GM12891 (cell line): ENCODE data around the gene MRPL53.
"Not testable (repeated sequence)": the region's sequence is repeated elsewhere in the genome, so short reads cannot be mapped to it uniquely, and the experiment has no call there.

Experiments
- DNase-seq: peaks from one replicate; pipeline ENCODE4 v3.0.0; 2011; ENCODE audit warnings: low spot score; ENCODE audit not compliant: insufficient read length
- FAIRE-seq: peaks from 2 replicates; lab custom pipeline; 2011; peaks lifted over from hg19 to GRCh38; lab: Jason Lieb, UNC
- PAX5 ChIP-seq: IDR thresholded peaks from 2 replicates; pipeline ENCODE4 v1.6.1; 2011; ENCODE audit warnings: low read length, moderate library complexity, mild to moderate bottlenecking; ENCODE audit not compliant: insufficient read depth, severe bottlenecking
- POLR2A ChIP-seq: IDR thresholded peaks from 2 replicates; pipeline ENCODE4 v1.6.1; 2011; ENCODE audit warnings: low read depth, low read length, control low read depth
- POLR2AphosphoS5 ChIP-seq: IDR thresholded peaks from 2 replicates; pipeline ENCODE4 v1.6.1; 2011; ENCODE audit warnings: low read depth, low read length, control low read depth
- POU2F2 ChIP-seq: IDR thresholded peaks from 2 replicates; pipeline ENCODE4 v1.6.1; 2011; ENCODE audit warnings: low read depth, mild to moderate bottlenecking, control low read depth, low read length, moderate library complexity
- SPI1 ChIP-seq: IDR thresholded peaks from 2 replicates; pipeline ENCODE4 v1.6.1; 2011; ENCODE audit warnings: low read depth, low read length, control low read depth
- TAF1 ChIP-seq: IDR thresholded peaks from 2 replicates; pipeline ENCODE4 v1.6.1; 2011; ENCODE audit warnings: low read depth, low read length, control low read depth

Gene MRPL53

DNA sequence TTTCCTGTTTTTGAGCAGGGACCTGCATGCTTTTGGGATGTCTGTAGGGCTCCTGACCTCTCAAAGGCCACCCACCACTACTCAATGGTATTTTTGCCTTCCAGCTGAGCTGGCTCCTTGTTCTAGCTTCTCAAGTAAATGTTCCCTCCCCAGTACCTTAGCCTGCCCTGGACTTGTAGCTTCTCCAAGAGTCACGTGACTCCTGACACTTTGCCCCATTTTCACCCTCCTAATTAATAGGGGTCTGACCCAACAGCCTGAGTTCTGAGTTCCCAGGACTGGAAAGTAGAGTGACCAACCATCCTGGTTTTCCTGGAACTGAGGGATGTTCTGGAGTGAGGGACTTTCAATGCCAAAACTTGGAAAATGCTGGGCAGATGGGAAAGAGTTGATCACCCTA, 23.0 kb upstream of the MRPL53 start:
- DNase-seq (no peak), FAIRE-seq (no peak)
- no peak for TF ChIP-seq TAF1
- no peak for TF ChIP-seq PAX5
- no peak for TF ChIP-seq SPI1
- no peak for TF ChIP-seq POLR2A

DNA sequence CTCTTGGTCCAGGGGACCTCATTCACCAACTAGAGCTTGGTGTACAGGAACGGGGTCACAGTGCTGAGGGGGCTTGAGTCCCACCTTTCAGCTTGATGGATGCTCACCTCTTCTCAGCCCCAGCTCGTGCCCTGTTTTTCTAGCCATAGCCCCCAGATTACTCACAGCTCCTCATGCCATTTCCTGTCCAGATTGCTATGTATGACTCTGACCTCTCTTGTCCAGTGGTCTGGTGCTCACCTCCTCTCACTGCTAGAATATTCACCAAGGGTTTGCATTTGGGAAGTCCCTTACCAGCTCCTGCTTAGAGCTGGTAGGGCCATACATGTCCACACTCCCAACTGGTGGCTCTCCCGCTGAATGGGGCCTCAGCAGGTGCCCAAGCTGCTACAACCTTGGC, 21.1 kb upstream of the MRPL53 start:
- TF ChIP-seq PAX5: no peak
- no peak for TF ChIP-seq POLR2AphosphoS5
- no peak for TF ChIP-seq TAF1
- TF ChIP-seq POLR2A: no peak
- no peak for TF ChIP-seq POU2F2
- no peak for TF ChIP-seq SPI1
- DNase-seq: no peak
- no peak for FAIRE-seq

DNA sequence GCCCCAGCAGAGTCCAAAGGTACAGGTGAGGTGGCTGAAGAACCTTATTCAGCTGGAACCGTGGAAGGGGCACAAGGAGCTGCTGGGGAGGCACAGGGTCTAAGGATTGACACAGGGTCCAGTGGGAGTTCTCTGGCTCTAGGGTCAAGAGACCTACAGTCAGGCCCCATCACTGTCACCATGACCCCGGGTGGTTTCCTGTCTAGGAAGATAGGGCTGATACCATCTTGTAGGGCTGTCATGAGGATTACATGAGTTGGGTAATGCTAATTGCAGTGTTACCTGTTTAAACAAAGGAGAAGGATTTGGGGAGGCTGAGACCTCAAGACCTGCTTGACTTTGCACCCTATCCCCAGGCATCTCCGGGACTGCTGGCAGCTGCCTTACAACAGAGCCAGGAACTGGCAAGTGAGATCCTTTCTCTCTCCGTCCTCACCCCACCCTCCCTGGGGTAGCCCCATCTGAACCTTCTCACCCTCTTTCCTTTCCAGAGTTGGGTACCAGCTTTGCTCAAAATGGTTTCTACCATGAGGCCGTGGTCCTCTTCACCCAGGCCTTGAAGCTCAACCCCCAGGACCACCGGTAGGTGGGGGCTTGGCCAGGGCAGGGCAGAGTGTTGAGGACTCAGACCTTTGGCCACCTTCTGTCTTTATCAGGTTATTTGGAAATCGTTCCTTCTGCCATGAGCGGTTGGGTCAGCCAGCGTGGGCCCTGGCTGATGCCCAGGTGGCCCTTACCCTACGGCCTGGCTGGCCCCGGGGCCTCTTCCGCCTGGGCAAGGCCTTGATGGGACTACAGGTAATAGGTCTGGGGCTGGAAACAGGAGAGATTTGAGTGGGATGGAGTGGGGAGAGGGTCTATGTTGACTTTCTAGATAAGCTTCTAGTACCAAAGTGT, 19.4 kb upstream of the MRPL53 start:
- FAIRE-seq (no peak), DNase-seq (no peak)
- TF ChIP-seq POU2F2: no peak
- TF ChIP-seq TAF1: no peak
- no peak for TF ChIP-seq SPI1
- no peak for TF ChIP-seq POLR2A
- TF ChIP-seq POLR2AphosphoS5: no peak
- no peak for TF ChIP-seq PAX5

DNA sequence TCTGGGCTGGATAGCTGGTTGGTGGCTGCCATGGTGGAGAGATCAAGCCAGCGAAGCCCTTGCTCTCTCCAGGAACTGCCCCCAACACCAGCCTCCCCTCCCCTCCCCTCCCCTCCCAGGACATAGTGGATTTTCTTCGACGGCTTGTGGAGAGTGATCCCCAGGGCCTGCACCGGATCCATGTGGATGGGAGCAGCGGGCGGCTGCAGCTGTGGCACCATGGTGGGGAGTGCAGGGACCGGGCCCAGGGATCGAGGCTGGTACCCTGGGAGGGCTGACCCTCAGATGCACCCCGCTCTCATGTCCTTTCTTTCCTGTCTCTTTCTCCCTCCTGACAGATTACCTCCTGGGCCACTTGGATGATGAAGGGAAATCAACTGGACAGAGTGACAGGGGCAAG, 17.4 kb upstream of the MRPL53 start:
- FAIRE-seq: no peak
- no peak for DNase-seq
- TF ChIP-seq POU2F2 (no peak), POLR2A (no peak), POLR2AphosphoS5 (no peak), SPI1 (no peak), PAX5 (no peak), TAF1 (no peak)

DNA sequence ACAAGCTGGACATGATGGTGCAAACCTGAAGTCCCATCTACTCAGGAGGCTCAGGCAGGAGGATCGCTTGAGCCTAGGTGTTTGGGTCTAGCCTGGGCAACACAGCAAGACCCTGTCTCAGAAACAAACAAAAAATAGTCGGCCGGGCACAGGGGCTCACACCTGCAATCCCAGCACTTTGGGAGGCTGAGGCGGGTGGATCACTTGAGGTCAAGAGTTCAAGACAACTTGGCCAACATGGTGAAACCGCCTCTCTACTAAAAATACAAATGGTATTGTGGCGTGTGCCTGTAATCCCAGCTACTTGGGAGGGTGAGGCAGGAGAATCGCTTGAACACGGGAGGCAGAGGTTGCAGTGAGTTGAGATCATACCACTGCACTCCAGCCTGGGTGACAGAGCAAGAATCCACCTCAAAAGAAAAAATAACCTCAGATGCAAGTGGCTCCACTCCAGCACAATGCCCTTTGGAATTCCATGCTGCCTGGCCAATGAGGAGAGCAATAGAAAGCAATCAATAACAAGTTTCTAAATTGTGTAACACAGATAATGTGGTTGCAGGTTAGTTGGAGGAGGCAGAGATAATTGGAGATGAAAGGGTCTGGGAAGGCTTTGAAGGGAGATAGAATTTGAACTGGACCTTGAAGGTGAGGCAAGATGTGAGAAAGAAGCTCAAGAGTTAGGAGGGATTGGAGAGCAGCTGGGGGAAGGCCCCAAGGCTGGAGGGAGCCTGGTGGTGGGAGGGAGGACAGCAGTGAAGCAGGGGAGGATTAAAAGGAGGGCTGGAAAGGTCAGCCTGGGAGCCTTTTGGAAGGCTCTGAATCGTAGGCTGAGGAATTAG, 16.4 kb upstream of the MRPL53 start:
- FAIRE-seq (no peak), DNase-seq (no peak)
- TF ChIP-seq TAF1 (no peak), POLR2A (no peak), POLR2AphosphoS5 (no peak), POU2F2 (no peak), SPI1 (no peak), PAX5 (no peak)

DNA sequence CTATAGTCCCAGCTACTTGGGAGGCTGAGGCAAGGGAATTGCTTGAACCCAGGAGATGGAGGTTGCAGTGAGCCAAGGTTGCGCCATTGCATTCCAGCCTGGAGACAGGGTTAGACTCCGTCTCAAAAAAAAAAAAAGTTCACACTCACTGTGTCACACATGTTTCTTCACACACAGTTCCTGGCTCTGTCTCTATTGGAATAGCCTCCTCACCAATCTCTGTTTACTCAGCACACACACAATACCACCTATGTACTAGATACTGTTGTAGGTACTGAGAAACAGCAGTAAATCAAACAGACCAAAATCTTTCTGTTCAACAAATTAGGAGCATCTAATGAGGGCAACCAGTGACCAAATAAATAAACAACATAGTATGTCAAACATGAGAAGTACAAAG, 13.7 kb upstream of the MRPL53 start:
- DNase-seq (no peak), FAIRE-seq (no peak)
- no peak for TF ChIP-seq POU2F2
- no peak for TF ChIP-seq TAF1
- TF ChIP-seq POLR2AphosphoS5: no peak
- no peak for TF ChIP-seq POLR2A
- TF ChIP-seq SPI1: no peak
- TF ChIP-seq PAX5: no peak

DNA sequence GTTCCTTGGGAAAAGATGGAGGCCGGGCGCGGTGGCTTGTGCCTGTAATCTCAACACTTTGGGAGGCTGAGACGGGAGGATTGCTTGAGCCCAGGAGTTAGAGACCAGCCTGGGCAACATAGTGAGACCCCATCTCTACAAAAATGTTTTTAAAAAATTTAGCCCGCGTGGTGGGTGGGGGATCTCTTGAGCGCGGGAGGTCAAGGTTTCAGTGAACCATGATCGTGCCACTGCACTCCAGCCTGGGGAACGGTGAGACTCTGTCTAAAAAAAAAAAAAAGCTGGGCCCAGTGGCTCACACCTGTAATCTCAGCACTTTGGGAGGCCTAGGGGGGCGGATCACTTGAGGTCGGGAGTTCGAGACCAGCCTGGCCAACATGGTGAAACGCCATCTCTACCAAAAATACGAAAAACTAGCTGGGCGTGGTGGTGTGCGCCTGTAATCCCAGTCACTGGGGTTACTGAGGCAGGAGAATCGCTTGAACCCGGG, 11.2 kb upstream of the MRPL53 start:
- not testable (repeated sequence) for FAIRE-seq, DNase-seq

DNA sequence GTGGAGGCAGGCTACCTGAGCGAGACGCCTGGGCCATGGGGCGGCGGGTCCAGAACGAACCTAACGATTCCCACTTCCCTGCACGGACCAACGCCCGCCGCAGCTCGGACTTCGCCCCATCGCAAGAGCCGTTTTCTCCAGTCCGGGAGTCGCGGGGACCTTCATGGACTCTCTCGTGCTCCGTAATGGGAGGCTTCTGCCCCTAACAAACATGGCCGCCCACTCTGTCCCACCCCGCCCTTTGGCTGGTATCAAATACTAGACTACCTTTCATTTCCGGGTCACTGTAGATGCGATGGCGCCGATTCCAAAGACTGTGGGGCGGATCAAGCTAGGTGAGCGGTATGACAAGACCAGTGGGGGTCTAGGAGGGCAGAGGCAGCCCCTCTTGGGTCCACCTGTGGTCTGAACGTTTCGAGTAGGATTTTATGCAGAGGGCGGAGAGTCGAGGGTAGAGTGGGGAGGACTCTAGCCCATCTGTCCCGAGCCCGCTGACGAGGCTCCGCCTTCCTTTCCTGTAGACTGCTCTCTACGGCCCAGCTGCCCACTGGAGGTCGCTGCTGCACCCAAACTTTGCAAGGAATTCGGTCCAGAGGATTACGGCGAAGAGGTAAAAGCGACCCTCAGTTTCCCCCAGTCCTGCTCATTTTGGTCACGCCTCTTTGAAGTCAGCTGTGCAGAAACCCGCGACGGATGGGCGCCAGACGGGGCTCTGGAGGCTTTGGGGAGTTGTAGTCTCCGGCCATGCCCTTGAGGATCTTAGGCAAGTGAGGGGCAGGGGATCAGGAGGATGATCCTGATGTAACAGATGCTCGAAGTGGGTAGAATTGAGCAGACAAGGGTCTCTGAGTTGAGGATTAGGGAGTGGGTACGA, 10.6 kb upstream of the MRPL53 start, which contains the start of the genes CCDC142 and TTC31:
TSS of gene CCDC142 (minus strand) at position 198 of the 874 bp plus-strand sequence. CDS start at position 37, 161 bp downstream.
TSS of gene TTC31 (plus strand) at position 281 of the 874 bp plus-strand sequence. CDS start at position 296, 15 bp downstream.
- DNase-seq: peak; percentile 88
- TF ChIP-seq POU2F2 (peak; percentile 66; the same call in 1 of the 2 replicates), POLR2AphosphoS5 (peak; percentile 64), TAF1 (peak; percentile 93), POLR2A (peak; percentile 70), PAX5 (no peak), SPI1 (peak; percentile 29; the same call in 1 of the 2 replicates)
- peak; percentile 97 for FAIRE-seq
